Type B pancreatic cell (in vitro differentiated cells): ENCODE data around the gene CELA2B. TPM values are rescaled to one million over a fixed set of nuclear protein-coding genes. Genes with fewer than 3 reads are reported as not detected.

ENCODE experiments used
- DNase-seq: peaks from one replicate; pipeline ENCODE4 v3.0.0; 2021; ENCODE audit warnings: mixed read lengths; ENCODE audit not compliant: unreplicated experiment; ENCODE audit errors: extremely low spot score
- H3K27ac Mint-ChIP-seq: 2 replicates; pipeline ENCODE4 v1.8.0; 2021; ENCODE audit warnings: mild to moderate bottlenecking, mixed read lengths
- H3K27me3 Mint-ChIP-seq: 2 replicates; pipeline ENCODE4 v1.8.0; 2021; ENCODE audit warnings: mixed read lengths
- H3K36me3 Mint-ChIP-seq: 2 replicates; pipeline ENCODE4 v1.8.0; 2021; ENCODE audit warnings: mixed read lengths
- H3K4me1 Mint-ChIP-seq: one replicate; pipeline ENCODE4 v1.8.0; 2021; ENCODE audit warnings: mixed read lengths; ENCODE audit not compliant: unreplicated experiment
- H3K4me3 Mint-ChIP-seq: 2 replicates; pipeline ENCODE4 v1.8.0; 2021; ENCODE audit warnings: mild to moderate bottlenecking, mixed read lengths
- H3K9me3 Mint-ChIP-seq: 2 replicates; pipeline ENCODE4 v1.8.0; 2021; ENCODE audit warnings: mixed read lengths
- CTCF ChIP-seq: fragments of 200-600 bp; sonication (generic); conservative IDR thresholded peaks from 2 replicates; pipeline ENCODE4 v1.5.0; 2021; ENCODE audit warnings: antibody characterized with exemption, mild to moderate bottlenecking
- total RNA-seq: library from RNA; stranded (reverse); gene quantifications from 2 replicates; pipeline ENCODE4 v1.2.1, GENCODE V29; 2021; ENCODE audit warnings: low replicate concordance

Gene CELA2B
- total RNA-seq, 1 donor from 2014 or later = not detected

- no peaks in the 10 kb centered on the region for H3K9me3 Mint-ChIP-seq
- no peaks in the 10 kb centered on the region for H3K36me3 Mint-ChIP-seq
- peak overlapping the region; percentile 63 for H3K4me3 Mint-ChIP-seq
- peak overlapping the region; percentile 98 for H3K27ac Mint-ChIP-seq
- DNase-seq = no peak
- no peaks in the 10 kb centered on the region for H3K27me3 Mint-ChIP-seq
- TF ChIP-seq CTCF = no peak
- peaks cover 24% of the 10 kb centered on the region for H3K4me1 Mint-ChIP-seq
These were observed 46.6 kb downstream of the CELA2B start for GRCh38 chr1:15522551-15522950.

- Mint-ChIP-seq H3K27me3 (no peaks in the 10 kb centered on the region), H3K27ac (peak overlapping the region; percentile 98), H3K4me3 (peak overlapping the region; percentile 93), H3K9me3 (no peaks in the 10 kb centered on the region), H3K4me1 (peaks cover 30% of the 10 kb centered on the region), H3K36me3 (no peaks in the 10 kb centered on the region)
- TF ChIP-seq CTCF = no peak
- DNase-seq = no peak
These were observed 47.5 kb downstream of the CELA2B start for GRCh38 chr1:15523104-15524020.

- Mint-ChIP-seq H3K4me3 (peak within 1 kb of the TSS; percentile 93), H3K27ac (peak within 1 kb of the TSS; percentile 98), H3K36me3 (no peaks in the 10 kb centered on the region), H3K4me1 (peaks cover 35% of the 10 kb centered on the region), H3K9me3 (no peaks in the 10 kb centered on the region), H3K27me3 (no peaks in the 10 kb centered on the region)
- no peak for DNase-seq
- TF ChIP-seq CTCF = no peak
These were observed 48.0 kb downstream of the CELA2B start, which contains the start of gene CASP9 for GRCh38 chr1:15524021-15524282. TSS of gene CASP9 (minus strand) at chr1:15524215. CDS start at chr1:15524200, 15 bp downstream.

- Mint-ChIP-seq H3K36me3 (no peaks in the 10 kb centered on the region), H3K4me1 (peaks cover 37% of the 10 kb centered on the region), H3K9me3 (no peaks in the 10 kb centered on the region), H3K27me3 (no peaks in the 10 kb centered on the region), H3K4me3 (peak overlapping the region; percentile 93), H3K27ac (peak overlapping the region; percentile 98)
- no peak for TF ChIP-seq CTCF
- DNase-seq = peak; percentile 100
These were observed 48.6 kb downstream of the CELA2B start for GRCh38 chr1:15524283-15525049.

DNA sequence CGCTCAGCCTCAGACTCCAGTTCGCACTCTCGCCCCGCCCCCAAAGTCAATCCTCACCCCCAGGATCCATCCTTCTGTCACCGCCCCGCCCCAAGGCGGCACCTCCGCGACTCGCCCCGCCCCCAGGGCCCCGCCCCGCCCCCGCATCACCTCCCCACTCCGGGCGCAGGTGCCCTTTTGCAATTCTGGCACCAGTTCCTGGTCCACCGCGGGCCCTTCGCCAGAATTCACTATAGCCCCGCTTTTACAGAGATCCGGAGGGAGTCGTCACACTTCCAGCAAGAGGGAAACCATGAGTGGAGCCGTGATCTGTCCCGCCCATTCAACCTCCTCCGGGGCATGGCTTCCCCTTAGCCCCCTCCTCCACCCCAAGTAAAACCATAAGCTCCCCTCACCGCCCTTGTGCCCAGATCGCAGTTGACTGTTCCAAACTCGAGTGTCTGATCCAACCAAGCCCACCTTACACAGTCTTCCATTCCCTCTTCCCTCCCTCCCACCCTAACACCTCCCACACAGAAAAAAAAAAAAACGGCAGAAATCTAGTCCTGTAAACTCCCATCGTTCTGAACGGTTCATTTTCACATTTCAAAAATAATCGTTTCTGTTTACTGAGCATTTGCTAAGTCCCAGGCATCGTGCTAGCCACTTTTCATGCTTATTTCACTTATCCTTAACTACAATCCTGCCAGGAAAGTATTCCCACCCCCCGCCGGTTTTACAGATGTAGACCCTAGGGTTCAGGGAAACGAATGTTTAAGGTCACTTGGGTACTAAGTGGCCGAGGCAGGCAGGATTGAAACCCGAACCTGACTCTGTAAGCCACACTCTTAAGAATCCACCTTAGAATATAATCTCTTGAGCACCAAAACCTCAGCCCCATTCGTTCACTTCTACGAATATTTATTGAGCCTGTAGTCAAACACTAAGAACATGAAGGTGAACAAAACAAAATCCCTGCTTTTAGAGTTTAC is 49.4 kb downstream of the CELA2B start:
- no peak for DNase-seq
- no peaks in the 10 kb centered on the region for H3K27me3 Mint-ChIP-seq
- no peaks in the 10 kb centered on the region for H3K36me3 Mint-ChIP-seq
- H3K4me1 Mint-ChIP-seq = peaks cover 37% of the 10 kb centered on the region
- no peak for TF ChIP-seq CTCF
- H3K4me3 Mint-ChIP-seq = peak overlapping the region; percentile 93
- peak overlapping the region; percentile 98 for H3K27ac Mint-ChIP-seq
- no peaks in the 10 kb centered on the region for H3K9me3 Mint-ChIP-seq
